HL-60 (cell line): ENCODE measurements around the gene LAG3.

ENCODE experiments used
- DNase-seq, 2 experiments: peaks; one replicate each; pipeline ENCODE4 v3.0.0-alpha.2; 2010 to 2020; ENCODE audit warnings: low read depth in 1 of 2, low spot score in 1 of 2
- H3K27ac ChIP-seq: fragments of 250-450 bp; sonication (Bioruptor Pico); replicated peaks from 2 replicates; pipeline ENCODE4 v1.5.1; 2020; ENCODE audit warnings: mild to moderate bottlenecking, moderate library complexity
- H3K27me3 ChIP-seq: fragments of 250-450 bp; sonication (Bioruptor Pico); 2 replicates; pipeline ENCODE4 v1.5.1; 2021; ENCODE audit warnings: mild to moderate bottlenecking, moderate library complexity; ENCODE audit not compliant: insufficient read depth, poor library complexity, severe bottlenecking
- H3K4me3 ChIP-seq: replicated peaks from 2 replicates; pipeline ENCODE4 v1.5.1; 2011; ENCODE audit warnings: mild to moderate bottlenecking, control low read depth, low read length; ENCODE audit not compliant: insufficient read depth
- GABPA ChIP-seq: IDR thresholded peaks from 2 replicates; pipeline ENCODE4 v1.6.1; 2012; ENCODE audit warnings: low read depth
- POLR2AphosphoS5 ChIP-seq: IDR thresholded peaks from 2 replicates; pipeline ENCODE4 v1.6.1; 2012; ENCODE audit warnings: low read depth
- SPI1 ChIP-seq: IDR thresholded peaks from 2 replicates; pipeline ENCODE4 v1.6.1; 2012; ENCODE audit warnings: low read depth, mild to moderate bottlenecking, borderline replicate concordance
- TF ChIP-seq, protein P1 (sequence below): IDR thresholded peaks from 2 replicates; pipeline ENCODE4 v1.6.1; 2012; ENCODE audit warnings: low read depth; ENCODE audit not compliant: insufficient replicate concordance
- TF ChIP-seq, protein P2 (sequence below): IDR thresholded peaks from one replicate; pipeline ENCODE4 v1.5.1; 2011; ENCODE audit warnings: low read length, control low read depth, inconsistent platforms; ENCODE audit not compliant: insufficient read depth

The LAG3 gene

DNA sequence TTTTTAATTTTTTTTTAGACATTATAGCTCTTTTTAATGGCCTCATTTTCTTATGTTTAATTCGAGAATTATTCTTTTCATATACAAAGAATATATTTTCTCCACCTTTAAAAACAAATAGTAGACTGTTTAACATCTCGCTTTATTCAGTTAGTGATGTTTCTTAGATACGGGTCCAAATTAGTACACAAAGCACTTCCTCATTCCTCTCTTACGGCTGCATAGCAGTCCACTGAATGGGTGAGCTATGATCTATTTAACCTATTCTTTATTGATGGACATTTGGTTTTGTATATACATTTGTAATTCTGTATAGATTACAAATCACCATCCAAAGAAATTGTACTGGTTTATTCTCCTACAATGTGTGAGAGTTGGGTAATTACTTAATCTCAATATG, 41.0 kb downstream of the LAG3 start:
- Histone ChIP-seq H3K27me3 (no peaks in the 10 kb centered on the region), H3K27ac (no peak overlapping the region), H3K4me3 (no peak overlapping the region)
- TF ChIP-seq POLR2AphosphoS5 (no peak), GABPA (no peak), SPI1 (peak; percentile 77)
- TF ChIP-seq, protein P1, sequence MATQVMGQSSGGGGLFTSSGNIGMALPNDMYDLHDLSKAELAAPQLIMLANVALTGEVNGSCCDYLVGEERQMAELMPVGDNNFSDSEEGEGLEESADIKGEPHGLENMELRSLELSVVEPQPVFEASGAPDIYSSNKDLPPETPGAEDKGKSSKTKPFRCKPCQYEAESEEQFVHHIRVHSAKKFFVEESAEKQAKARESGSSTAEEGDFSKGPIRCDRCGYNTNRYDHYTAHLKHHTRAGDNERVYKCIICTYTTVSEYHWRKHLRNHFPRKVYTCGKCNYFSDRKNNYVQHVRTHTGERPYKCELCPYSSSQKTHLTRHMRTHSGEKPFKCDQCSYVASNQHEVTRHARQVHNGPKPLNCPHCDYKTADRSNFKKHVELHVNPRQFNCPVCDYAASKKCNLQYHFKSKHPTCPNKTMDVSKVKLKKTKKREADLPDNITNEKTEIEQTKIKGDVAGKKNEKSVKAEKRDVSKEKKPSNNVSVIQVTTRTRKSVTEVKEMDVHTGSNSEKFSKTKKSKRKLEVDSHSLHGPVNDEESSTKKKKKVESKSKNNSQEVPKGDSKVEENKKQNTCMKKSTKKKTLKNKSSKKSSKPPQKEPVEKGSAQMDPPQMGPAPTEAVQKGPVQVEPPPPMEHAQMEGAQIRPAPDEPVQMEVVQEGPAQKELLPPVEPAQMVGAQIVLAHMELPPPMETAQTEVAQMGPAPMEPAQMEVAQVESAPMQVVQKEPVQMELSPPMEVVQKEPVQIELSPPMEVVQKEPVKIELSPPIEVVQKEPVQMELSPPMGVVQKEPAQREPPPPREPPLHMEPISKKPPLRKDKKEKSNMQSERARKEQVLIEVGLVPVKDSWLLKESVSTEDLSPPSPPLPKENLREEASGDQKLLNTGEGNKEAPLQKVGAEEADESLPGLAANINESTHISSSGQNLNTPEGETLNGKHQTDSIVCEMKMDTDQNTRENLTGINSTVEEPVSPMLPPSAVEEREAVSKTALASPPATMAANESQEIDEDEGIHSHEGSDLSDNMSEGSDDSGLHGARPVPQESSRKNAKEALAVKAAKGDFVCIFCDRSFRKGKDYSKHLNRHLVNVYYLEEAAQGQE = no peak
- TF ChIP-seq, protein P2, sequence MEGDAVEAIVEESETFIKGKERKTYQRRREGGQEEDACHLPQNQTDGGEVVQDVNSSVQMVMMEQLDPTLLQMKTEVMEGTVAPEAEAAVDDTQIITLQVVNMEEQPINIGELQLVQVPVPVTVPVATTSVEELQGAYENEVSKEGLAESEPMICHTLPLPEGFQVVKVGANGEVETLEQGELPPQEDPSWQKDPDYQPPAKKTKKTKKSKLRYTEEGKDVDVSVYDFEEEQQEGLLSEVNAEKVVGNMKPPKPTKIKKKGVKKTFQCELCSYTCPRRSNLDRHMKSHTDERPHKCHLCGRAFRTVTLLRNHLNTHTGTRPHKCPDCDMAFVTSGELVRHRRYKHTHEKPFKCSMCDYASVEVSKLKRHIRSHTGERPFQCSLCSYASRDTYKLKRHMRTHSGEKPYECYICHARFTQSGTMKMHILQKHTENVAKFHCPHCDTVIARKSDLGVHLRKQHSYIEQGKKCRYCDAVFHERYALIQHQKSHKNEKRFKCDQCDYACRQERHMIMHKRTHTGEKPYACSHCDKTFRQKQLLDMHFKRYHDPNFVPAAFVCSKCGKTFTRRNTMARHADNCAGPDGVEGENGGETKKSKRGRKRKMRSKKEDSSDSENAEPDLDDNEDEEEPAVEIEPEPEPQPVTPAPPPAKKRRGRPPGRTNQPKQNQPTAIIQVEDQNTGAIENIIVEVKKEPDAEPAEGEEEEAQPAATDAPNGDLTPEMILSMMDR = no peak
- DNase-seq = no peak

DNA sequence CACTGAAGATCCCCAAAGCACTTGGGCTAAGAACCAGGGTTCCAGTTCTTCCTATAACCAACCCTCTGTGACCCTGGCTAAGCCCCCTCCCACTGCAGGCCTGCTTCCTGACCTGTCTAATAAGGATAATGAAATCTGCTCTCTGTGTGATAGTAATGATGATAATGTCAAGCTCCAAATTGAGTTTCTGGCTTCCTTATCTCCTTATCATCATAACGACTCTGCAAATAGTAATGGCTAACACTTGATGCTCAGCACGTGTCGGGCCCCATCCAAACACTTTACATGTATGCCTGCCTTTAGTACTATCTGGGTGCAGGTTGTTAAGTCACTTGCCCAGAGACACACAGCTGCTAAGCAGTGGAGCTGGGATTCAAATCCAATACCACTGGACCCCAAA, 44.3 kb downstream of the LAG3 start:
- TF ChIP-seq, protein P1 = no peak
- TF ChIP-seq, protein P2 = no peak
- no peak for TF ChIP-seq SPI1
- TF ChIP-seq POLR2AphosphoS5 = no peak
- no peak for TF ChIP-seq GABPA
- Histone ChIP-seq H3K4me3 (no peak overlapping the region), H3K27me3 (no peaks in the 10 kb centered on the region), H3K27ac (no peak overlapping the region)
- DNase-seq = no peak

DNA sequence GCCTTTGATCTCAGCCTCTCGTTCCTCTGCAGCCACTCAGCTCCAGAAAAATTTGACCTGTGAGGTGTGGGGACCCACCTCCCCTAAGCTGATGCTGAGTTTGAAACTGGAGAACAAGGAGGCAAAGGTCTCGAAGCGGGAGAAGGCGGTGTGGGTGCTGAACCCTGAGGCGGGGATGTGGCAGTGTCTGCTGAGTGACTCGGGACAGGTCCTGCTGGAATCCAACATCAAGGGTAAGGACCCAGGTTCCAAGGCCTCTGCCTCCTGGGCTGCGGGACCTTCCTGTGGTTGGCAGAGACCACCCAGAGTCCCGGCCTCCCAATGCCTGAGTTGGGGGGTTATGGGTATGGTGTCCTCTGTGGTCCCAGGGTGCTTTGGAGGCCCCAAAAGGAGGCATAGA, 44.8 kb downstream of the LAG3 start:
- peaks cover 4% of the 10 kb centered on the region for H3K27me3 ChIP-seq
- H3K27ac ChIP-seq = no peak overlapping the region
- TF ChIP-seq, protein P1 = no peak
- TF ChIP-seq SPI1 (no peak), GABPA (no peak), POLR2AphosphoS5 (no peak)
- TF ChIP-seq, protein P2 = no peak
- no peak for DNase-seq
- H3K4me3 ChIP-seq = no peak overlapping the region
